HG03571 (cell line): ENCODE results near the gene KLHL18.
"Not testable (repeated sequence)": the region's sequence is repeated elsewhere in the genome, so short reads cannot be mapped to it uniquely, and the experiment has no call there.

Experiments used
- ATAC-seq: cut with Tn5 transposase; IDR thresholded peaks from one replicate; pipeline ENCODE4 v1.9.1; 2021; ENCODE audit not compliant: unreplicated experiment

KLHL18 gene

DNA sequence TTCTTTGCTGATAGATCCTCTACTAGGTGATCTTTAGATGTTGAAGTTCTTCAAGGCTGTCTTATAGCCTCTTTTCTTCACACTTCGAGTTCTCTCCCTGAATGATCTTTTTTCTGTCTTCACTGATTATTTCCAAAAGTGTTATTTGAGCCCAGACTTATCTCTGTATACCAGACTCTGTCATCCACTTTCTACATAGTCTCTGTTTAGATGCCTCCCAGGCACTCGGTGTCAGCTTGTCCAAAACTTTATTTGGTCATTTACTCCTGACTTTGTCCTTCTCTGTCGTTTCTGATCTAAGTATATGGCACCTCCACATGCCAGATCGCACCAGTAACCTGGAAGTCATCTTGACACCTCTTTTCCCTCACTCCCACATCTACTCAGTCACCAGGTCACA lies 27.6 kb downstream of the KLHL18 start:
- ATAC-seq = no peak

DNA sequence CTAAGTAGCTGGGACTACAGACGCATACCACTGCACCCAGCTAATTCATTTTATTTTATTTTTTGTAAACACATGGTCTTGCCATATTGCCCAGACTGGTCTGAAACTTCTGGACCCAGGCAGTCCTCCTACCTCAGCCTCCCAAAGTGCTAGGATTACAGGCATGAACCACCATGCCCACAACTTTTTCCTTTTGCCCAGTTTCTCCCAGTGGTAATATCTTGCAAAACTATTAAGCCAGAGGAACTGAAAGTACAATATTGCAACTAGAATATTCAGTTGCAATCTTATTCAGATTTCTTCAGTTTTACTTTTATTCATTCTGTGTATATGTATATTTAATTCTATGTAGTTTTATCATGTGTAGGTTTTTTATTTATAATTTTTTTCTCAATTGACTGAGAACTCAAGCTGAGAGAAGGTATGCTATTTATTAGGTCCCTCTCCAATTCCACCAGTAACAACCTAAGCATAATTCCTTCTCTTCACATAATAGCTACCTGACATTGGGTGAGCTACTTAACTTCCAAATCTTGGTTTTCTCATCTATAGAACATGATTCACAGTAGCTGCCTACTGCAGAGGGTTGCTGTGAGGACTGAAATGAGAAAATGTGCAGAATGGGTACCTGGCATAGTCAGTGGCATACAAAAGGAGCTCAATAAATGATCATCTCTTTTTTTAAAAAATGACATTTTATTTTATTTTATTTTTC lies 30.8 kb downstream of the KLHL18 start:
- no peak for ATAC-seq

GRCh38 chr3:47314056-47314764 lies 31.5 kb downstream of the KLHL18 start:
- ATAC-seq = no peak

DNA sequence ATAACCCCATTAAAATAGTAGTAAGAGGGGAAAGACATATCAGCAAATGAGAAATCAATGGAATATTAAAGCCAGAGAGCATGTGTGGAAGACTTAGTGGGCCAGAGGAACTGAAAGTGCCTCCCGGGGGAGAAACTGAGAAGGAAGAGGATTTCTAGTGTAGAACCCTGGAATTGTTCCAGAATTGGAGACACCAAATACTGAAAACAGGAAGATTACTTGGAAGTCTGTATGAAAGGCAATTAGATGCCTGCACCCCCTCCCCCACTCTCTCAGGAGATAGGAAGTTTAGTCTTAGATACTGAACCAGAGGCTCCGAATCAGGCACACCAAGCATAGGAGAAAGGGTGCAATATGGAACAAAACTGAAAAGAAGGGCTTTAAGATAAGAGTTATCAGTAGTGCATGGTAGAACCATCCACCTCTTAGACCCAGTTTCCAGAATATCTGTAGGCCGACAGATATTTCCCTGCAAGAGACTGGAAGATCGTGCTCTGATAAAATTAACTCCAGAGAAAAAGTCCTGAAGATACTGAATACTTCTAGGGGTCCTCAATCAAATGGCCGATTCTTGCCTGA lies 32.4 kb downstream of the KLHL18 start:
- no peak for ATAC-seq

DNA sequence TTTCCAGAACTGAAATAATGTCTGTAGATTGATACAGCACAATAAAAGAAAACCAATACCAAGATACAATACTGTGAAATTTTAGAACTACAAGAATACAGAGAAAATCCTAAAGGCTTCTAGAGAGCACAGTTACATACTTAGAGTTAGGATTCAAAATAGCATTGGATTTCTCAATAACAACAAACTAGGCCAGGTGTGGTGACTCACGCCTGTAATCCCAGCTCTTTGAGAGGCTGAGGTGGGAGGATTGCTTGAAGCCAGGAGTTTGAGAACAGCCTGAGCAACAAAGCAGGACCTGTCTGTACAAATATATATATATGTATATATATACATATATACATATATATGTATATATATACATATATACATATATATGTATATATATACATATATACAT lies 33.4 kb downstream of the KLHL18 start:
- ATAC-seq = not testable (repeated sequence)

GRCh38 chr3:47318916-47319315 lies 36.2 kb downstream of the KLHL18 start:
- no peak for ATAC-seq

GRCh38 chr3:47319956-47320355 lies 37.2 kb downstream of the KLHL18 start:
- no peak for ATAC-seq

DNA sequence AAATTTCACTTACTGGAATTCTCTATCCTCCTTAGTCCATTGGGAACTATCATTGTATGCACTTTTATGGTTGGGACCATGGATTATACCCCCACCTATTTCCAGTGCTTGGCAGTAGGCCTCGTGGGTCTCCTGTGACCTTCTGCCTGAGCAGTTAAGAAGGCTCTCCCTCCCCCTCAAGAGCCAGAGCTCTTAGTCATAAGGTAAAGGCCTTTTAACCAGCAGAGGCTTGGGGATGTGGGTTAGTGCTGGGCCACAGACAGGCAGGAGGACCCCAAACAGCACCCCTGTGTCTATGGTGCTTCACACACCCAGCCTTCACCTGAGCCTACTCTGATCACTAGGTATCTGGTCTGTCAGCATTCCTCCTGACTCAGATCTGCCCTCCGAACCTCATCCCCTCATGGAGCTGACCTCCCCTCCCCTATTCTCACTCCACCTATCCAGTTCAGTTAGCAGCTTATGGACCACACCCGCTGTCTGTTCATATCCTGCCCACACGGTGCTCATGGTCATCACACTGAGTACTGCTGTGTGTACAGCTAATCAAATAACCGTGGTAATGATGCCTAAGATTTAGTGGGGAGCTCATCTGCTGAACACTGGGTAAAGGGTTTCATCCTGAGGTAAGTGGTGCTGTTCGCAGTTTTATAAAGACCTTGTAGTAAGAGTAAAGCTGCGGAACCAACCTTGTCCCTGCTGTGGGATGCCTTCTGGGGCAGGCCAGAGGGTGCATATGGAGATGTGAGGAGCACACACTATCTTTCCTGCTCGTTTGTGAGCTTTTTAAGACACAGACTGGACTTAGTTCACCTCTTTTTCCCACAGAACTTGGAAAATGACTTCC lies 40.9 kb downstream of the KLHL18 start:
- no peak for ATAC-seq

DNA sequence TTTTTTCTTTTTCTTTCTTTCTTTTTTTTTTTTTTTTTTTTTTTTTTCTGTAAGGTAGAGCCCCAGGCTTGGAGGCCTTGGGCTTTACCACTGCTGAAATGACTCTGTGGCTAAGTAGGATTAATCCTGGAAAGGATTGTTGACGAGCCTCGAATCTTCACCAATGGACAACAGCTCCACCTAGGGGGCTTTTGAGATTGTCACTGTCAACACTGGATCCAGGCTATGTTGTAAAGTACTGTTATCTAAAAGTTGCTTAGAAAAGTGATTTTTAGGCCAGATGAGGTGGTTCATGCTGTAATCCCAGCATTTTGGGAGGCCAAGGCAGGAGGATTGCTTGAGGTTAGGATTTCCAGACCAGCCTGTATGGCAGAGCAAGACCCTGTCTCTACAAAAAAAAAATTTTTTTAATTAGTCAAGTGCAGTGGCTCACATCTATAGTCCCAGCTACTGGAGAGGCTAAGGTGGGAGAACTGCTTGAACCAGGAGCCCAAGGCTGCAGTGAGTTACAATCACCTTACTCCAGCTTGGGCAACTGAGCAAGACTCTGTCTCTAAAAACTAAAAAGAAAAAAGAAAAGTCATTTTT lies 41.6 kb downstream of the KLHL18 start:
- no peak for ATAC-seq

- no peak for ATAC-seq
Observed at GRCh38 chr3:47333907-47334306, 51.2 kb downstream of the KLHL18 start.

- no peak for ATAC-seq
Observed at GRCh38 chr3:47337656-47338055, 54.9 kb downstream of the KLHL18 start.

GRCh38 chr3:47339951-47340350 lies 57.2 kb downstream of the KLHL18 start:
- ATAC-seq = no peak

GRCh38 chr3:47340866-47341265 lies 58.1 kb downstream of the KLHL18 start:
- ATAC-seq = no peak

DNA sequence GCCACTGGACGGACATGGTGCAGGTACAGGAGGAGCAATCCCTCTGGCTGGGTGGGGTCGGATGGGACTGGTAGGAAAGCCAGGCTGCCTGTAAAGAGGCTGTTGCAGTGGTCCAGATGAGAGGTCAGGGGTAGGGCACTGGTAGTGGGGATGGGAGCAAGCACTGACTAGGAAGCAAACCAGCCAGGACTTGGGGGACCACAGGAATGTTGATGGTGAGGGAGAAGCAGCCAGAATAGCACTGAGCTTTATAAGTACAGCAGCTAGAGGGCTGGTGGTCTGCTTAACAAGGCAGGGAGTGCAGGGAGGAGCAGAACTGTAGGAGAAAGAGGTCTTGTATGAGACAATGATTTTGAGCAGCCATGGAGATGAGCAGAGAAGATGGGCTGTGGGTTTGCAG lies 59.4 kb downstream of the KLHL18 start:
- no peak for ATAC-seq

GRCh38 chr3:47342812-47343211 lies 60.1 kb downstream of the KLHL18 start:
- no peak for ATAC-seq

GRCh38 chr3:47343471-47343971 lies 60.8 kb downstream of the KLHL18 start:
- no peak for ATAC-seq

DNA sequence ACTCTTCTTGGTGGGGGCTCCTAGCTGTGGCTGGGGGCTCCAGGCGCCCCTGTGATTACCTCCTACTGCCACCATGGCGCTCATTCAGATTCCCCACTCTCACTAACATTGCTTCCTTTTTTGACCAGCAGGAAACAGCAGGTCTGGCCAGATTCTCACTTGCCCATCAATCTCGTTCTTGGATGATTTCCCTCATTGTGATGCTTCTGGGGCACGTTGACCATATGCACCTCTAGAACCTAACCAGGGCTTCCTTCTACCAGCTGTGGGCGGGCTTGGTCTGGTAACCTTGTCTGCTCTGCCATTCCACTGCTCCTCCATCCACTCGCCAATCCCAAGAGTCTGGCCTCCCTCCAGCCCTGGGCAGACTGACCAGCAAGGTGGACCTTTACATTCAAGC lies 62.2 kb downstream of the KLHL18 start:
- ATAC-seq = no peak

DNA sequence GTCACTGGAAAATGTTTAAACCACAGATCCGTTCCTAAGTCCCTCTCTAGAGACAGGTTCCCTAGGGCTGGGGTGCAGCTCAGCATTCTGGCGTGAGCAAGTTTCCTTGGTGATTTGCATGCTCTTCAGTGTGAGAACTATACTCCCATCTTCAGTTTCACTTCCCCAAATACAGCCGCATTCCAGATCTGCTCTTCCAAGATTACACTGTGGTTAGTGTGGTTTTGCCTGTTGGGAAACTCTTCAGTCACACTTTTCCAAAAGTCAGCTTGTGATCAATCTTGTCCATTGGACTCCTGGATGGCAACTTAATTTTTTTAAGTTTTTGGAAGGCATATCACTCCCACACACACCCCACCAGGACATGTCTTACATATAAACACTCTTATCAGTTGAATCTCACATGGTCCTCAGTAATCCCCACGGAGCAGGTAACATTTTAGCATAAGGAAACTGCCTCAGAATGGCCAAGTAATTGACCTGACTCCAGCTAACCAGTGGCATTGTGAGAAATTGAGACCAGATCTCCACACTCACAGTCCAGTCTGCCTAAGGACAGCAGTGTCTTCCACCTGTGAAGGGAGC lies 64.6 kb downstream of the KLHL18 start:
- ATAC-seq = peak; percentile 76

DNA sequence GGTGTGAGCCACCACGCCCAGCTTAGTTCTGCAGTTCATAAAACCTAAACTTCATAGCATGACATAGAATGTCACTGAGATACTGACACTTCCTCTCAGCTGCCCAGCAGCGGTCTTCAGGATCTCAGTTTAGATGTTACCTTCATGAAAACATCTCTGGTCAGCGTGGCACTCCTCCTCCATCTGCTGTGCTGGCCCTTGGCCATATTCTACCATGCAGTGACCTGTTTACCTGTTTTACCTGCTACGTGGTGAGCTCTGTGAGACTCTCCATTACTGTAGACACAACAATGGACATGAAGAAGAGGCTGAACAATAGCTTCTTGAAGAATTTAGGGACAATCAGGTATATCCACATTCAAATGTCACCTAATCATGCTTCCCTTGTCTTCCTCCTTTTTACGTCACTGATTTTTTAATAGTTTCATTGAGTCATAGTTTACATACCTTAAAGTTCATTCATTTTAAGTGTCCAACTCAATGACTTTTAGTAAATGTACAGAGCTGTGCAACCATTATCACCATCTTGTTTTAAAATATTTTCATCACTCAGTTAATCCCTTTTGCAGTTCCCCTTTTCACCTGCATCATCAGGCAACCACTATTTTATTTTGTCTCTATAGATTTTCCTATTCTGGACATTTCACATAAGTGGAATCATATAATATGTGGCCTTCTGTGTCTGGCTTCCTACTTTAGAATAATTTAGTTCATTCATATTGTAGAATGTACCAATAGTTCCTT lies 65.8 kb downstream of the KLHL18 start:
- ATAC-seq = no peak

DNA sequence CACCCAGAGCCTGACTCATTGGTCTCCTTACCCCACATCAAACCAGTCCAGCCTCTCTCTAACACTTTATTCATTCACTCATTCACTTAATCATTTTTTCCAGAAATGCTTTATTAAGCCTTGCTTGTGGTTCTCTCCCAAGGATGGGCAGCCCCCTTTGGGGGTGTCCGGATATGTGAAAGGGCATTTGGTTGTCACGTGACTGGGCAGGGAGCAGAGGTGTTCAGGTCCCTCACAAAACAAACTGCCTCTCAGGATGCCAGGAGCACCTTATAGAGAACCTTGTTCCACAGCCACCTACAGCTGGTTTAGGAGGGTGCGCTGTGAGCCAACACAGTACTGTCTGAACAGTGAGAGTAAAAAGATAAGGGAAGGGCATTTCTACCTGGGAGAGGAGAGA lies 72.3 kb downstream of the KLHL18 start:
- no peak for ATAC-seq
